GM19455 (cell line): Measurements from ENCODE around the gene NDUFAF4.

Source experiments
- ATAC-seq: cut with Tn5 transposase; IDR thresholded peaks from one replicate; pipeline ENCODE4 v1.9.1; 2021; ENCODE audit not compliant: unreplicated experiment

The NDUFAF4 gene

GRCh38 chr6:96899451-96899998 lies 1.8 kb upstream of the NDUFAF4 start:
- ATAC-seq: no peak

- ATAC-seq: no peak
Observed at GRCh38 chr6:96899019-96899418, 1.3 kb upstream of the NDUFAF4 start.

GRCh38 chr6:96898241-96898851 lies 655 bp upstream of the NDUFAF4 start:
- no peak for ATAC-seq

GRCh38 chr6:96889146-96889545 lies 8.5 kb downstream of the NDUFAF4 start:
- no peak for ATAC-seq

GRCh38 chr6:96888745-96889144 lies 8.9 kb downstream of the NDUFAF4 start:
- ATAC-seq: no peak

GRCh38 chr6:96886519-96886918 lies 11.2 kb downstream of the NDUFAF4 start:
- ATAC-seq: no peak

- peak; percentile 92 for ATAC-seq
Observed at GRCh38 chr6:96885187-96885631, 12.5 kb downstream of the NDUFAF4 start.

GRCh38 chr6:96878143-96878542 lies 19.5 kb downstream of the NDUFAF4 start:
- no peak for ATAC-seq

GRCh38 chr6:96876886-96877545 lies 20.7 kb downstream of the NDUFAF4 start:
- no peak for ATAC-seq

GRCh38 chr6:96872976-96873375 lies 24.7 kb downstream of the NDUFAF4 start:
- ATAC-seq: no peak

GRCh38 chr6:96865055-96865405 lies 32.7 kb downstream of the NDUFAF4 start:
- ATAC-seq: no peak

- ATAC-seq: no peak
Observed at GRCh38 chr6:96864216-96865054, 33.3 kb downstream of the NDUFAF4 start.

- ATAC-seq: no peak
Observed at GRCh38 chr6:96862560-96862959, 35.1 kb downstream of the NDUFAF4 start.

GRCh38 chr6:96861588-96861987 lies 36.1 kb downstream of the NDUFAF4 start:
- no peak for ATAC-seq

- no peak for ATAC-seq
Observed at GRCh38 chr6:96856856-96857255, 40.8 kb downstream of the NDUFAF4 start.

- no peak for ATAC-seq
Observed at GRCh38 chr6:96853083-96853482, 44.6 kb downstream of the NDUFAF4 start.

GRCh38 chr6:96852605-96853004 lies 45.1 kb downstream of the NDUFAF4 start:
- ATAC-seq: no peak

GRCh38 chr6:96851858-96852257 lies 45.8 kb downstream of the NDUFAF4 start:
- no peak for ATAC-seq

GRCh38 chr6:96849615-96850014 lies 48.1 kb downstream of the NDUFAF4 start:
- no peak for ATAC-seq

- no peak for ATAC-seq
Observed at GRCh38 chr6:96844530-96844929, 53.2 kb downstream of the NDUFAF4 start.

- no peak for ATAC-seq
Observed at GRCh38 chr6:96841345-96841744, 56.3 kb downstream of the NDUFAF4 start.
